Panc1 (cell line): ENCODE results near the gene INPP1.

Source experiments
- CTCF ChIP-seq: fragments of 450-650 bp; IDR thresholded peaks from 2 replicates; pipeline ENCODE4 v1.5.1; 2017; ENCODE audit warnings: mild to moderate bottlenecking
- POLR2AphosphoS5 ChIP-seq: IDR thresholded peaks from 2 replicates; pipeline ENCODE4 v1.6.1; 2012; ENCODE audit warnings: mild to moderate bottlenecking, low read depth, low read length, moderate library complexity
- REST ChIP-seq, 2 experiments: IDR thresholded peaks; 2 replicates each; pipeline ENCODE4 v1.6.1; 2011 to 2012; ENCODE audit warnings: low read depth in 2 of 2, control low read depth in 1 of 2, low read length in 1 of 2, mild to moderate bottlenecking in 1 of 2, moderate library complexity in 1 of 2; ENCODE audit not compliant: insufficient read depth in 1 of 2
- SIN3A ChIP-seq: IDR thresholded peaks from 2 replicates; pipeline ENCODE4 v1.6.1; 2012; ENCODE audit warnings: low read depth, mild to moderate bottlenecking, low read length, moderate library complexity, borderline replicate concordance; ENCODE audit not compliant: insufficient read depth
- TCF7L2 ChIP-seq: IDR thresholded peaks from 2 replicates; pipeline ENCODE4 v1.6.1; 2011; ENCODE audit warnings: mild to moderate bottlenecking, low read depth, low read length, inconsistent platforms

- TF ChIP-seq POLR2AphosphoS5 (no peak), CTCF (no peak), SIN3A (no peak), REST (IDR thresholded peaks at IDR 0.05; ENCODE audit: insufficient read depth in 1 of 2, low read depth in 2 of 2, low read length in 1 of 2) (no peak), TCF7L2 (no peak)
Observed at GRCh38 chr2:190304404-190304803, 39.0 kb upstream of the INPP1 start.
